Hematopoietic multipotent progenitor cell treated with erythropoietin and hydrocortisone succinate and interleukin-3 and kit ligand, for 4 days (in vitro differentiated cells): ENCODE data around the gene LMAN2.
"Not testable (repeated sequence)": the region's sequence is repeated elsewhere in the genome, so short reads cannot be mapped to it uniquely, and the experiment has no call there.

Experiments used
- DNase-seq: peaks from one replicate; pipeline ENCODE4 v3.0.0-alpha.2; 2015

The LMAN2 gene

GRCh38 chr5:177346820-177347219, 4.6 kb downstream of the LMAN2 start:
- no peak for DNase-seq

GRCh38 chr5:177344891-177345290, 6.6 kb downstream of the LMAN2 start:
- DNase-seq: no peak

- DNase-seq: no peak
These were observed 7.7 kb downstream of the LMAN2 start for GRCh38 chr5:177343777-177344176.

GRCh38 chr5:177343000-177343399, 8.5 kb downstream of the LMAN2 start:
- DNase-seq: not testable (repeated sequence)

- no peak for DNase-seq
These were observed 12.3 kb downstream of the LMAN2 start for GRCh38 chr5:177339107-177339638.

GRCh38 chr5:177338251-177339106, 13.0 kb downstream of the LMAN2 start:
- DNase-seq: no peak

GRCh38 chr5:177336603-177337494, 14.6 kb downstream of the LMAN2 start:
- DNase-seq: no peak

GRCh38 chr5:177336112-177336511, 15.4 kb downstream of the LMAN2 start:
- DNase-seq: peak; percentile 91

- no peak for DNase-seq
These were observed 15.8 kb downstream of the LMAN2 start for GRCh38 chr5:177335701-177336065.

- no peak for DNase-seq
These were observed 16.4 kb downstream of the LMAN2 start for GRCh38 chr5:177334781-177335700.

GRCh38 chr5:177334155-177334551, 17.3 kb downstream of the LMAN2 start:
- no peak for DNase-seq

- DNase-seq: no peak
These were observed 17.9 kb downstream of the LMAN2 start for GRCh38 chr5:177333420-177334154.

- no peak for DNase-seq
These were observed 18.6 kb downstream of the LMAN2 start for GRCh38 chr5:177332896-177333260.

- DNase-seq: no peak
These were observed 19.2 kb downstream of the LMAN2 start for GRCh38 chr5:177332031-177332895.

GRCh38 chr5:177330991-177331842, 20.3 kb downstream of the LMAN2 start:
- peak; percentile 84 for DNase-seq

GRCh38 chr5:177329883-177330282, 21.6 kb downstream of the LMAN2 start:
- no peak for DNase-seq

- DNase-seq: no peak
These were observed 22.8 kb downstream of the LMAN2 start for GRCh38 chr5:177328545-177329231.

- peak; percentile 54 for DNase-seq
These were observed 23.6 kb downstream of the LMAN2 start for GRCh38 chr5:177327539-177328522.
